GM12801 (cell line): ENCODE measurements around the gene ISOC2.

ENCODE experiments used
- CTCF ChIP-seq: IDR thresholded peaks from one replicate; pipeline ENCODE4 v1.5.1; 2011; ENCODE audit warnings: control low read depth; ENCODE audit not compliant: insufficient read length; ENCODE audit errors: extremely low read depth

Gene ISOC2

GRCh38 chr19:55449469-55449868 is 12.0 kb downstream of the ISOC2 start:
- no peak for TF ChIP-seq CTCF

- no peak for TF ChIP-seq CTCF
Measured at GRCh38 chr19:55447421-55448174, 13.8 kb downstream of the ISOC2 start.

GRCh38 chr19:55446060-55446459 is 15.4 kb downstream of the ISOC2 start:
- TF ChIP-seq CTCF, result no peak

GRCh38 chr19:55444646-55445045 is 16.8 kb downstream of the ISOC2 start:
- no peak for TF ChIP-seq CTCF

- TF ChIP-seq CTCF, result no peak
Measured at GRCh38 chr19:55443824-55444480, 17.5 kb downstream of the ISOC2 start.

GRCh38 chr19:55443045-55443823 is 18.2 kb downstream of the ISOC2 start, which contains the start of gene SHISA7:
Gene SHISA7 (minus strand): TSS chr19:55443300. CDS start chr19:55442863, 437 bp downstream.
- TF ChIP-seq CTCF, result no peak

- no peak for TF ChIP-seq CTCF
Measured at GRCh38 chr19:55442372-55442961, 19.0 kb downstream of the ISOC2 start.
